GM18520 (cell line): Measurements from ENCODE around the gene PTPN4.

ENCODE experiments used
- ATAC-seq: cut with Tn5 transposase; IDR thresholded peaks from one replicate; pipeline ENCODE4 v1.9.1; 2021; ENCODE audit not compliant: unreplicated experiment

The PTPN4 gene

GRCh38 chr2:119849838-119850565, 90.3 kb downstream of the PTPN4 start:
- ATAC-seq = no peak

- ATAC-seq = no peak
Observed at GRCh38 chr2:119852214-119852613, 92.5 kb downstream of the PTPN4 start.

- no peak for ATAC-seq
Observed at GRCh38 chr2:119853777-119854399, 94.2 kb downstream of the PTPN4 start.

GRCh38 chr2:119856469-119856901, 96.8 kb downstream of the PTPN4 start:
- no peak for ATAC-seq

GRCh38 chr2:119857742-119858141, 98.0 kb downstream of the PTPN4 start:
- no peak for ATAC-seq

GRCh38 chr2:119859528-119859927, 99.8 kb downstream of the PTPN4 start:
- ATAC-seq = no peak

- no peak for ATAC-seq
Observed at GRCh38 chr2:119860924-119861323, 101.2 kb downstream of the PTPN4 start.

- ATAC-seq = peak; percentile 71
Observed at GRCh38 chr2:119862127-119862889, 102.6 kb downstream of the PTPN4 start.

GRCh38 chr2:119864318-119864717, 104.6 kb downstream of the PTPN4 start:
- ATAC-seq = no peak

GRCh38 chr2:119871725-119872124, 112.0 kb downstream of the PTPN4 start:
- no peak for ATAC-seq

- ATAC-seq = no peak
Observed at GRCh38 chr2:119873350-119874315, 113.9 kb downstream of the PTPN4 start.

- no peak for ATAC-seq
Observed at GRCh38 chr2:119879502-119879901, 119.8 kb downstream of the PTPN4 start.

GRCh38 chr2:119888680-119889079, 129.0 kb downstream of the PTPN4 start:
- ATAC-seq = no peak

GRCh38 chr2:119897736-119898395, 138.1 kb downstream of the PTPN4 start:
- ATAC-seq = no peak

- no peak for ATAC-seq
Observed at GRCh38 chr2:119901013-119901412, 141.3 kb downstream of the PTPN4 start.

- no peak for ATAC-seq
Observed at GRCh38 chr2:119910566-119910965, 150.8 kb downstream of the PTPN4 start.

- no peak for ATAC-seq
Observed at GRCh38 chr2:119914266-119914665, 154.5 kb downstream of the PTPN4 start.

GRCh38 chr2:119921825-119922224, 162.1 kb downstream of the PTPN4 start:
- ATAC-seq = no peak

GRCh38 chr2:119922699-119923098, 163.0 kb downstream of the PTPN4 start:
- no peak for ATAC-seq

GRCh38 chr2:119929537-119929936, 169.8 kb downstream of the PTPN4 start:
- no peak for ATAC-seq
